NK-92 treated with Interleukin-12 subunit alpha and Interleukin-12 subunit beta, amount 100 ng/mL, for 24 hours (cell line): ENCODE results near the gene RAD51B.

Experiments used
- DNase-seq: peaks from one replicate; lab custom pipeline; 2025; lab: John Stamatoyannopoulos, UW

Gene RAD51B

DNA sequence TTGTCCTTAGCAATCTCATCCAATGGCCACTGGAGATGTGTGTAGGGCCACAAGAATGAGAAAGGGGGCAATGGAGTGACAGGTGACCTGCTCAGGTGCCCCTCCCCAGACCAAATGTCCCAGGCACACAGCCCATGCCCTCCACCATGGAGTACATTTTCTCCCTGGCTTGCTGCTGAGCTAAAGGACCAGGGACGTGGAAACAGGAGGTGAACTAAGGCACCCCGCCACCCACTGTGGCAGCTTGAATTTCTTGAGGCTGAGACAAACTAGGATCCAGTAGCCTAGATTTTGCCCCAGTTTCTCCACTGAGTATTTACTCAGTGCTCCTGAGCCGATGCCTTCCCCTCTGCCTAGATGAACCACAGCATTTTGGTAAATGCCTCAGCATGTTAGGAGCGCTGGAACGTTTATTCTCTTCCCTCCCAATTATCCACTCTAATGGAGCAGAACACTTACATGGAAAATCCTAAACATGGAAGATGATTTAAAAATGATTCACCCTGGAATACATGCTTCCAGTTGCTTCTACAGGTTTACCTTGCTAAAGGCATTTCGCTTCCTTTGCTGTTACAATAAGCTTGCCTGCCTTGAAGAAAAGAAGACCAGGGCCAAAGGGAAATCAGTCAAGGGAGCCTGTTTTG lies 775.3 kb downstream of the RAD51B start:
- no peak for DNase-seq

DNA sequence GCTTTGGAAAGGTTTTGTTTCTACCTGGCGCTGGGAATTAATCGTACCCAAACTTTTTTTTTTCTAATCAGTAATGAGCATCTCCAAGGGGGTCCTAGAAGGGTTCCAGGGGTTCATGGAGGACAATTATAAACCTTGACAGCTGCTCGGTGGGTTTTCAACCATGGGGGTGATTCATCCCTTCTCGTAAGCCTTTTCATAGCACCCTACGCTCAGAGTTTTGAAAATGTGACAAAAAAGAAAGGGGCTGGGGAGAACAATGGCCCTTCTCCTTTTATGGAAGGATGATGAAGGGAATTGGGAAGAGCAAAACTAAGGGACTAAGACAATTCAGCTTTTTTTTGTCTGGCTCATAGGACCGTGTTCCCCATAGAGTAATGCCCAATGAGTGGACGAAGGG lies 776.6 kb downstream of the RAD51B start:
- no peak for DNase-seq

DNA sequence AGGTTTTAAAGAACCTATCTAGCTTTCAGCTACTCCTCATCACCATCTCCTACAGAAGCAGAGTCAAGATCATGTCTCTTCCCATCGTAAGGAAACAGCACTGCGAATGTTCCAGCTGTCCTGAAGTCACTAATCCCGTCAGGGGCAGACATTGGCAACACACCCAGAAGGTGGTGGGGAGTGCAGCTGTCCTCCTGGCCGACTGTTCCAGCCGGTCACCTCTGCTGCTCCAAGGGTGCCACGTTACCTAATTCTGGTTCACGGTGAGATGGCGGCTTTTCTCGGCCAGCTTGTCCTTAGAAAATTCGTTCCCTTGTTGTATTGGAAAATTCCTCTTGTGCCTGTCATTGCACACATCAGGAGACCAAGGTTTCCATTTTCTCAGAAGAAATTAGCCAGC lies 777.1 kb downstream of the RAD51B start:
- no peak for DNase-seq

DNA sequence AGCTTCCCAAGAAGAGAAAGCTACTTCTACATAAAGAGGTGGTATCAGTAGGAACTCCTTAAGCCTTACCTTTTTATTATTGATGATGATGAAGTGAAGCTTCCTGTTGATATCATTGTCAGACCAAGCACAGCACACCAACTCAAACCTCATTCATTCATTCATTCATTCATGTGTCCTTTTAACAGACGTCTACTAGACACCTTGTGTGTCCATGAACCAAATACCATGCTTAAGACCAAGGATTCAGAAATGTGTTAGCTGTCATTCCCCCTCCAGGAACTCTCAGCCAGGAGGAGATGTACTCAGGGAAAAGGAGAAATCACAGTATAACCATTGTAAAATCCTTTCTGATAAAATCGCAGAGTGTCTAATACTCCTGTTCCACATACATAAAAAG lies 778.5 kb downstream of the RAD51B start:
- DNase-seq = no peak

DNA sequence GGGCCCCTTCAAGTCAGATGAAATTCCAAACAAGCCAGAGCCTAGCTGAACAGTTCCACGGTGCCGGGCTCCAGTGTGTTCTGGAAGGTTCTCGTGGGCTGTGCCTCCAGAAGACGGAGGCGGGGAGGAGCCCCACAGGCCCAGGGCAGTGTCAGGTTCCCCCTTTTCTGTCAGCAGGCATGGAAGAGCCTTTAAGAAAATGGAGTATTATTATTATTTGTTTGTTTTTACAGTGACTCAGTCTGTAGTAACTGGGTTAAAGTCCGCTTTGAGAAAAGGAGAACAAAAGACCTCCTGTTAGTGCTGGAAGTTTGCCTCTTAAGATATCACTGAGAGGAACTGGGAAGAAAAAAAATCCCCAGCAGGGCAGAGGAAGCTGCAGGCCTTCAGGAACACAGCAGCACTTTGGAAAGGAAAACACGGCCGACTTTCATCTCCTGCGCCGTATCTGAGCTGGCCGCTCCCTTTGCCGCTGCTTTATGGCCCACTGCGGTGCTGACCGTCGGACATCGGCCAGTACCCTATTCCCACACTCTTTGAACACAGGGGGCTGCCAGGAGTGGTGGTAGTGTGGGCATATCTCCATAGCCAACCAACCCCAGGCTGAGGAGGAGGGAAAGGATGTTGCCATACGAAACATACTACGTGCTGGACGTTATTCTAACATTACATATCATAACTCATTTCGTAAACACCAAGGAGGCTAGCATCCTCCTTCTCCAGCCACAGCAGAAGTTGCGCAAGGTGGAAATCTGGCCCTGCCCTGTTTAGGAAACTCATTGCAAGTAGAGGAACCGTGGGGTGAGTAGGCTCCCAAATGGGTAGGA lies 779.3 kb downstream of the RAD51B start:
- DNase-seq = no peak

DNA sequence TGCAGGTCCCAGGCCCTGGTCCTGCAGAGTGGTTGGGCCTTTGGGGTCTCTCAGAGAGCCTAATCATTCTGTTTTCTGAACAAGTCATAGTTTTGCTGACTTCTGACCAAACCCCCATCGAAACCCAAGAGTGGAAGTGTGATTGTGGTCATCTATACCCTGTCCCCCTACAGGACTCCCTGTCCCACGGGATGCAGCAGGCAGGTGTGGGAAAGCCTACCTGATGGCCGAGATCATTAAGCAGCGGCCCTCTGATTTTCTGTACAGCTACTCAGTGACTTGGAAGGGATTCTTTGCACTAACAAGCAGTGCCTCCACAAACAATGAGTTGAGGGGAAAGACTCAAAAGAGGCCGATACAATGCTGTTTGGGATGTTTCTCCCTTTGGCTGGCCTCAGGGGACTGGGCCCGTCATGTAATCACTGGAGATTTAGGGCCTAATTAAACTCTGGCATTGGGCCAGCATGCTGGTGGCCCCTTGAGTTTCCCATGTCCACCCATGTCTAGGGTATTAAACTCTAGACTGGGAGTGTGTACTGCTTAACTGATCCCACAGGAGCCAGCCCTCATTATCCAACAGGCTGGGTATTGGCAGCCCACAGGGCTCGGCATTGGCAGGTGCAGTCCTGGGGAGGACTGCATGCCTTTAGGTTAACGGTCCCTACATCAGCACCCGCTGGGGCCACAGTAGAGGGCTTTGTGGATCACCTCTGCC lies 780.5 kb downstream of the RAD51B start:
- DNase-seq = no peak

DNA sequence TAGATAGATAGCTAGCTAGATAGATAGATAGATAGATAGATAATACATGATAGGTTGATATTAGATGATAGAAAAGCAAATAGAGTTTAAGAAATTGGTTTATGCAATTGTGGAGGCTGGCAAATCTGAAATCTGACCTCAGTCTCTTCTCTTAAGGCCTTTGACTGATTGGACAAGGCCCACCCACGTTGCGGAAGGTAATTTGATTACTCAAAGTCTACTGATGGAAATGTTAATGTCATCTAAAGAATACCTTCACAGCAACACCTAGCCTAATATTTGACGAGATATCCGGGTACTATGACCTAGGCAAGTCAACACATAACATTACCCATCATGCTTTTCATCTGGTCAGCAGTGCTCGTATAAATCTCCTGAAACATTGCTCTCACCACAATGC lies 782.9 kb downstream of the RAD51B start:
- DNase-seq = no peak

DNA sequence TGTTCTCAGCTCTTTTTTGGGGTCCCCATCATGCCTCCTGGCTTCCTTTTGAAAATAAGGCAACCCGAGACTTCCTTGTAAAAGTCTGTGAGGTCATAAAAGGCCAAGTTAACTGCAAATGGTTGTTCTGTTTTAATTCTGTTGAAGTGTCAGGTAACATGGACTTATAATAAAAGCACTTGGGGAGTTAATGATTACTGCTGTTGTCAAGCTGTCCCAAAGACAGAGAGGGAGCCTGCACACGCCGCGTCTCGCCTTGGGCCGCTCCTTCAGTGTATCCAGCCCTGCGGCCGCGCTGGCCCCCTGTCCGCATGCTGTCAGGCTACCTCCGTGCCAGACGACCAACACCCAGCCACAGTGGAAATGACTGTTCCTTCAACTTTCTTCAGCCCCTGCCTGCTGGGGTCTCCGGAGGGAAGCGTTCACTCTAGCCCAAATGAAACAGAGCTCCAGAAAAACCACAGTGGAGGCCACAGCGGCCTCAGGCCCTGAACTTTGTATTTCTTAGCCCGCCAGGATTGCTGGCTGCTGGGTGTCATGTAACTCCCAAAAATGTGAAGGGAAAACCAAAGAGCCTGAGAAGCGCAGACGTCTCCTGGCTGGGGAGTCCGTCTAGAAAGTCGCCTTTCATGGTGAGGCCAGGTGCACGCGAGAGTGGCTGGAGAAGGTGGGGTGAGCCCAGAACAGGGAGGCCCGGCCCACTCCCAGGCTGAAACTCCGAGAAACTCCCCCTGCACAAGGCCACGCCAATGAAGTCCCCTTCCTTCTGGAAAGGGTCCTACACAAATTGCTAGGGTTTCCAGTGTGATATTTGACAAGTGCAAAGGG lies 784.2 kb downstream of the RAD51B start:
- DNase-seq = no peak

DNA sequence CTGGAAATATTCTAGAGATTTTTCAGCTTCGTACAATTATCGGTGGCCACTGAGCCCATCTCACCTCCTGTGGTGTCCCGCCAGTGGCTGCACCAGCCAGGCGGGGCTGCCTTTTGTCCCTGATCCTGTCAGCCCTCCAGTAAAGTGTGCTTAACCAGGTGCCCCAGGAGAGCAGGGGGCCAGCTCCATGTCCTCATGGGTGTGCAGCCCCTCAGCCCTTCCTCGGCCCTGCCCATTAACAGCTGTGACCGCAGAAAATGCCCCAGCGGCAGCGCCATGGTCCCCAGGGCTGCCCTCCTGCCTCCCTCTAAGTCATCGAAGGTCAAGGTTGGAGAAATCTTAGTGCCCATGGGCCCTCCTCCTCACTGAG lies 784.8 kb downstream of the RAD51B start:
- no peak for DNase-seq

DNA sequence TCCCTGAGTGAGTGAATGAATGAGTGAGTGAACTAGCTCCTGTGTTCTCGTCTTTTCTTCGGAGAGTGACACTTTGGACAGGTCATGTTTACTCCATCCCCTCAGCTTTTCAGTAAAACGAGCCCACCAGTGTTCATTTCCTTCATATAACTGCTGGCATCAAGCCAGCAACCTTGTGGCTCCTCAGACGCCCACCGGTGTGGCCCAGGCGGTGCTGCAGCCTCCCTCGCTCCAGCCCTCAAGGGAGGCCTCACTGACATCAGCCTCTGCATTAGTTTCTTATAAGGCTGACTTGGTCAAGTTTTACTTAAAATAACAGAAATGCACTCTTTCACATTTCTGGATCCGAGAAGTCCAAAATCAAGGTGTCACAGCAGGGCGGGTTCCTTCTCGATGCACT lies 785.2 kb downstream of the RAD51B start:
- no peak for DNase-seq

DNA sequence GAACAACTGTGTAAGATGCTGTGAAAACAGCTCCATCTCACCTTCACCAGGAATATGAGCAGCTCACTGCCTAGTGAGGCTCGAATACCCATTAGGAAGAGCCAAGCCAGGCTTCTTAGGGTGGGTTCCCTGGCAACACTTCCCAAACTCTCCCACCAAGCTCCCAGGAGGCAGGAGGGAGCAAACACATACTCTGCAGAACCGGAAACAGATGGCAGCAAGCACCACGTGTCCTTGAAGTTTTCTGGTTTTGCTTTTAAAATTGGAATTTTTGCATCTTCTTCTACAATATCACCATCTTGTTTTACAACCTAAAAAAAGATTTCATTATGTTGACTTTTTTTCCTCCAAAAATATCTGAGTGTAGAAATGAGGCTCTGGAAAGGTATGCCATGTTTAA lies 786.6 kb downstream of the RAD51B start:
- DNase-seq = no peak

DNA sequence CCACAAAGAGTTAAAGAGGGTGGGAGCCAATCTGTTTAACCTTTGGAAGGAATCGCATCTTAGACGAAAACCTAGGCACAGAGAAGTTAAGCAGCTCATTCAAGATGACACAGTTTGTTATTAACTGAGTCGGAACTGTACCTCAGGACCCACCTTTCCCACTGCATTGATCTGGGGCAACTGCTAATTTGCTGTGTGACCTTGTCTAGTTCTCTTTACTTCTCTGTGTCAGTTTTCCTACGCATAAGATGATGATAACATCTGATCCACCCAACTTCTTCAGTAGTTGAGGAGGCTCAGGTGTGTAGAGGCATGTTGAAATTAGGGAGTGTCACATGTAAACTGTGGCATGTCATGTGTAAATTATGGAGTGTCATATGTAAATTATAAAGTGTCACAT lies 787.1 kb downstream of the RAD51B start:
- DNase-seq = no peak

DNA sequence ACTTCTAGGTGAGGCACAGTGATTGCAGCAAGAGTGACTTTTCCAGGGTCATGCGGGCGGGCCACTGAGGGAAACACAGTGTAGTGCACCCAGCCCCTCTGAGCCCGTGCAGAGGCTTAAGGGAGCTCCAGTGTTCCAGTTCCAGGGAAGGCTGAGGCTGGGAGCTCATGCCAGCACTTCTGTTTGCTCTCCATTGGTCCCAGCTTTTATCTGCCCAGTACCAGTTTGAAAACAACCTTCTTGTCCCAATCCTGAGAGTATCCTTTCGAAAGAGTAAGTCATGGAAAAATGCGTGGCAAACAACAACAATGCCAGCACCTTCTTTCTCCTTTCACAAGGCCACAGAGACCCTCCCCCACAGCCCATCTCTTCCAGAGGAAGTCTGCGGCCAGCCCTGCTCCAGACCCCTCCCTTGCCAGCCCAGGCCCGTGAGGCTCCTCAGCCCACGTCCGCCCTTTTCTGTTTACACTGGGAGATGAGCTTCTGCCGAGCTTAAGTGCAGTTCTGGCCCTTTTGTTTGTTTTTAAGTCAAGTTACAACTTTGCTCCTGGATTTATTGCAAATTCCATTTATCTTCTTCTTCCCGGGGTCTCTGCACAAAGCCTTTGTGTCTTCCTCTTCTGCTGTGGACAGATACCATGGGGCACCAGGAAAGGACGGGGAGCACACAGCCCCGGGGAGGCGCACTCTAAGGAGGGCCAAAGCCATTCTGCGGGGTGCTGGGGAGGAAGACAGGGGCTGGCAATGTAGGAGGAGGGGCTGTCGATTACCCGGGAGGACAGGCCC lies 787.7 kb downstream of the RAD51B start:
- DNase-seq = no peak

DNA sequence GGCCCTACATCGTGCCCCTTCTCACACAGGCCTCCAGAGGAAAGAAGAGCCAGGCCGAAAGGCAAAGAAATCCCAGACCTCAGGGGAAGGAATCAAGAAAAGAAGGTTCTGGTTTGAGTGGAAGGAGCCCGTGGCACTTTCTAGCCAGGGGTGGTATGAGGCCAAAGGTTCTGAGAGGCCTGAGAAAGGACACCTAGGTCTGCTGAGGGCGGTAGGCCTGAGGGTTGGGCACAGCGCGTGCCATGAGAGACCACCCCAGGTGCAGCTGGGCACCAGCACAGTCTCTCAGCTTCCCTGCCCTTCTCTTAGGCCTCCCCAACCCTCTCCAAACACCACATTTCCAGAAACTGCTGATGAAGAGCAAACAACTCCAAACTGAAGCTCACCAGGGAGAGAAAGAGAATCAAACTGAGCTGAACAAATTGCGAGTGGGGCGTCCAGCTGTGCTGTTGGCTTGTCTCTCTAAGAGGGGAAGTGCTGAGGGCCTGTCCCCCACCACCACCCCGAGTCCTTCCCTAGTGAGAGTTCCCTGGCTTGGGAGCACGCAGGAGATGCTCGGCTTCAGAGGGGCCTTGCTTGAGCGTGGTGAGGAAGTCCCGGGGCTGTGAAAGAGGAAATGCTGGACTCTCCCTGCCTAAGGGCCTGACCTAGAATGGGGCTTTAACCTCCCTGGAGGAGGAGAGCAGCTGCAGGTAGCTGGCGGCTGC lies 788.4 kb downstream of the RAD51B start:
- DNase-seq = no peak

DNA sequence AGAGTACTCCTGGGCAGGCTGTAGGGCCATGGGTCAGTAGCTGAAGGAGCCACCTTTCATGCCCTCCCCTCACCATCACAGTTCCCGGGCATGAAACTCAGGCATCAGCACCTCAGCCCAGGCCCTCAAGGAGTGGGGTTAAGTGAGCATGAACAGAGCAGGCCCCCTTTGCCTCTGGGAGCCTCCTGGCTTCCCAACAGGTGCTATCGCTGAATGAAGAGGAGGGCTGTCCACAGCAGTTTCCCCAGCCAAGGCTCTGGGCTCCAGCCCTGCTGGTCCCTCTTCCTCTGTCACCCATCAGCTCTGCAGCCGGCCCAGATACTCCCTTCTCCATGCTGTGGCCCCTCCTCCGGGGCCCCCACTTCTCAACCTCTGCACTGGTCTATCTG lies 789.0 kb downstream of the RAD51B start:
- no peak for DNase-seq

DNA sequence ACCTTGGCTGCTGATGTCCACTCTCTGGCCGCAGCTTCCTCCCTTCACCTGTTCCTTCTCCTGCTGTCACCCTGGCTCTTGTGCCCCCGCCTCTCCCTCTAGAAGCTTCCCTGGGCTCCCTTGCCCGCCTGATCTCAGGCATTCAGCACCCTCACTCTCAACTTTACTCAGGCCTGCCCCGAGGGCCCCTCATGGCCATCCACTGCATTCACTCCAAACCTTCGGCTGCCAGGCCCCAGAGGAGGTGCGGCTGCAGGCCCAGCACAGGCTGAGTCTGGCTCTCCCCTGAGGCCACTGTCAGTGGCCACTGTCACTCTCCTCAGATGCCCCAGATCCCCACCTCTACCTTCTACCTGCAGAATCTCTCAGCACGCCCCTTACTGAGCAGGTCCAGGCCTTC lies 789.4 kb downstream of the RAD51B start:
- DNase-seq = no peak

DNA sequence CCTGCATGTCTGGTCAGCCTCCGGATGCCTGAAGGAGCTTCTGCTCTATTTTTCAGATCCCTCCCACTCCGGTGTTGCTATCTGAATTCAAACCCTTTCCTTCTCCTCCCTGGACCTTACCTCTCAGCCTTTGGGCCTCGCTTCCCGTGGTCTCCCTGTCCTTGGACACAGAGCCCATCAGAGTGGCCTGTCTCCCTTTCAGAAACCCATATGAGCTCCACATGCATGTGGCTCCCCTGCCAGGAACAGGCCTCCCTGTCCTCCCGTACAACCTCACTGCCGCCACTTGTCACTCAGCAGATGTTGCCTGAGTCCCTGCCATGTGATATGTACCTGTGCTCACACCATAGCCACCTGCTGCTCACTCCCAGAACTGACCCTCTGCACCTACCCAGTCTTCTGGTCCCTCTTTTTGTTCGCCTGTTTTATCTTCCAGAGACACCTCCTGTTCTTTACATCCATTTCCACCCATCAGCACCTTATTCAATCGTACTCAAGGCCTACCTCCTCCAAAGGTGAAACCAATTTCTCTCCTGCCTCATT lies 790.7 kb downstream of the RAD51B start:
- no peak for DNase-seq

DNA sequence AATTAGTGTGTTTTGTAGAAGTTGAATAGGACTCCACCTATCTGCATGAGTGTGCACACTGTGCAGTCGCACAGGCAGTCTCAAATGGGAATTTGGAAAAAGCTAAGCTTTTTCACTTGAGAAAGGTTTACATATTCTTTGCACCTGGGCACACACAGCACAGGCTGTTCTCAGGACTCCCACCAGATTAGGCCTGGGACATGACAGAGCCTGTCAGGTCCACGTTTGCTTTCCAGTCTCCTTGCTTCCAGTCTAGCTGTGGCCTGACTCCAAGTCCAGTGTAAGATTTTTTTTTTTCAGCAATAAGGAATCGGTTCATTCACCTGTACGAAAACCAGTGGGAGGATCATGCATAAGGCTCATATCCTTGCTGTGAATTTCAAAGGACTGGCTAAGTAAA lies 792.0 kb downstream of the RAD51B start:
- DNase-seq = no peak

DNA sequence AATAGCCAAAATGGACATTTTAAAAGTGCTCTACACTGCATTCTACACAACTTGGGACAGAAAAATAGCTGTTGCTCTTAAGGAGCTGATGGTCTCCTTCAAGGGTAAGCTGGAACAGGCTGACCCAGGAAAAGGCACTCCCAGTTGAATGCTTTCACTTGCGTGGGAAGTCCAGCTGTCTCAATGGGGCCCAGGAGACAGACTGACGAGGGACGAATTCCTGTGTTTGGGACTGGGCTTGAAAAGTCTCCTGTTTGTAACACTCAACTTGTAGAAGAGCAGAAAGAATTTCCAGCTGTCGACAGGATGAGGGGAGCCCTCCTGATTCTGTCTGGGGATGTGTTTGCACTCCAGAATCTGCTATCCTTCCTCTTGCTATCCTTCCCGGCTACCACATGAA lies 792.5 kb downstream of the RAD51B start:
- no peak for DNase-seq

DNA sequence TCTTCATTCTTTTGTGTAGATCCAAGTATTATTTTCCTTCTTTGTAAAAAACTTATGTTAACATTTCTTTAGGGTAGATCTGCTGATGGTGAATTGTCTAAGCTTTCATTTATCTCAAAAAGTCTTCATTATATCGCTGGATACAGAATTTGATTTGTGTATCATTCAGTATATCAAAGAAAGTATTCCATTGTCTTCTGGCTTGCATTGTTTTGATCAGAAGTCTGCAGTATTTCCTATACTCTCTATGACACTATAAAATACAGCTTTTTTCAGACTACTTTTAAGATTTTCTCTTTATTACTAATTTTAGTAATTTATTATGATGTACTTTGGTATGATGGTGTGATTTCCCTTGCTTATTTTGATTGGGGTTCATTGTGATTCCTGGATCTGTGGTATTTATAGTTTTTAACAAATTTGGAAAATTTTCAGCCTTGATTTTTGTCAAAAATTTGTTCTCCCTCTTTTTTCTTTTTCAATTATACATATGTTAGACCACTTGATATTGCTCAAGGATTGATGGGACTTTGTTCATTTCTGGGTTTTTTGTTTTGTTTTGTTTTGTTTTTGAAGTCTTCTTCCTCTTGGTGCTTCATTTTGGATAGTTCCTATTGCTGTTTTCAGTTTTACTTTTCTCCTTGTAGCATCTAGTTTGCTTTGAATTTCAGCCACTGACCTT lies 796.8 kb downstream of the RAD51B start:
- no peak for DNase-seq
